Stimulated activated CD4-positive, alpha-beta T cell treated with anti-CD3 and anti-CD28 coated beads, TNF-alpha, amount 100 ng/mL, for 48 hours (primary cell): Measurements from ENCODE around the gene SLC6A2.
"Not testable (repeated sequence)": the region's sequence is repeated elsewhere in the genome, so short reads cannot be mapped to it uniquely, and the experiment has no call there.

Source experiments
- DNase-seq, 3 donors: peaks; one replicate each; pipeline ENCODE4 v3.0.0-alpha.2; 2020; ENCODE audit warnings: low read depth in 3 of 3

The SLC6A2 gene

GRCh38 chr16:55710466-55710865 lies 54.7 kb downstream of the SLC6A2 start:
- no peak for DNase-seq

GRCh38 chr16:55711959-55712876 lies 56.4 kb downstream of the SLC6A2 start:
- DNase-seq: peak; percentile 7 to 49 (median 27)

GRCh38 chr16:55713103-55713502 lies 57.3 kb downstream of the SLC6A2 start:
- DNase-seq: no peak

GRCh38 chr16:55717326-55717725 lies 61.5 kb downstream of the SLC6A2 start:
- no peak for DNase-seq

- DNase-seq: no peak
Observed at GRCh38 chr16:55725055-55725777, 69.4 kb downstream of the SLC6A2 start.

GRCh38 chr16:55728797-55729196 lies 73.0 kb downstream of the SLC6A2 start:
- no peak for DNase-seq

GRCh38 chr16:55730115-55730514 lies 74.3 kb downstream of the SLC6A2 start:
- no peak for DNase-seq

GRCh38 chr16:55732496-55732895 lies 76.7 kb downstream of the SLC6A2 start:
- no peak for DNase-seq

- no peak for DNase-seq
Observed at GRCh38 chr16:55734665-55735064, 78.9 kb downstream of the SLC6A2 start.

- no peak for DNase-seq
Observed at GRCh38 chr16:55735120-55735781, 79.5 kb downstream of the SLC6A2 start.

GRCh38 chr16:55736671-55737070 lies 80.9 kb downstream of the SLC6A2 start:
- no peak for DNase-seq

GRCh38 chr16:55737318-55737717 lies 81.5 kb downstream of the SLC6A2 start:
- no peak for DNase-seq

- DNase-seq: no peak
Observed at GRCh38 chr16:55737966-55738365, 82.2 kb downstream of the SLC6A2 start.

GRCh38 chr16:55746081-55746480 lies 90.3 kb downstream of the SLC6A2 start:
- no peak for DNase-seq

GRCh38 chr16:55747785-55748184 lies 92.0 kb downstream of the SLC6A2 start:
- DNase-seq: no peak

- not testable (repeated sequence) for DNase-seq
Observed at GRCh38 chr16:55752465-55753144, 96.8 kb downstream of the SLC6A2 start.

GRCh38 chr16:55753145-55753631 lies 97.4 kb downstream of the SLC6A2 start:
- not testable (repeated sequence) for DNase-seq
